Measurements from ENCODE around the gene DCDC1.
"Not testable (repeated sequence)": the region's sequence is repeated elsewhere in the genome, so short reads cannot be mapped to it uniquely, and the experiment has no call there.

DCDC1 gene

DNA sequence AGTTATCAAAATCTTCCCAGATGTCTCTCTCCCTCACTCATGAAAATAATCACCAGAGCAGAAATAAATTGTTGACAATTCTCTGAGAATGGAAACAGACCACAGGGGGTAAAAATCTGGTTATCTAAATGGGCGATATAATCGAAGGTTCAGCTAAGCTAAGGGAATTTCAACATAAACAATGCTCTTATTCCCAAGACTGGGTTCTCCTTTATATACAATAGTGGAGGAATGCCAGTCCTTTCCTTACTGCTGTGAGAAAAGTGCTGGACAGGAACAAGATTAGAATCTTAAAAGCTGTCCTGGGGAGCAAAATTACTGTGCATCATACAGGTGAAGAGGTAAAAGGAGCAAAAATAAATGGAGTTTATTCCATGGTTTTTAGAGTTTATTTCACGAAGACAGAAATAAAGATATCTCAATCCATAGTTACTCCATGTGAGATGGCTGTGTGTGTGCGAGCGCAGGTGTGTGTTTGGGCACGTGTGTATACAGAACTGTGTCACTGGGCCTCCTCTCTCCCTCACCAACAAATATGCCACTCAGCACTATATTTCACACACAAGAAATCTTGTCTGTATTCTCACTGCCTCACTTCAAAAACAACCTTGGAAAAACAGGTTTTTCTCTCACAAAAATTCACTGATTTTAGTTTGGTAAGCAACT lies 385.6 kb downstream of the DCDC1 start:
- no peak for DNase-seq

DNA sequence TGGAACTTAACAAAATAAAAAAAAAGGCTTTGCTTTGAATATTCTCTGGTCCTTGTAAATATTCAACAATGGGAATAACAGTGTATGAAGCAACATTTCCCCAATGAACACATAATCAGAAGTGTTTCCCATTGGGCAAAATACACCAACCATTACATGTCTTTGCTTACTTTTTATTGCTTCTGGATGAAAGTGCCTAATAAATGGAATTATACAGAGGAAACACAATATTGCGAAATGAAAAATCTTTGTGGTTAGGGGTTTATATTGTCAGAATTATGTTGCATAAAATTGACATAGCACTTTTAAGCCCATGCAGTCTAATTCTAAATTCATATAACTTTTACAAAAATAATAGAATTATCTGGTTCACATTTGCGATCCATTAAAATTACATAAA lies 386.4 kb downstream of the DCDC1 start:
- DNase-seq: no peak

DNA sequence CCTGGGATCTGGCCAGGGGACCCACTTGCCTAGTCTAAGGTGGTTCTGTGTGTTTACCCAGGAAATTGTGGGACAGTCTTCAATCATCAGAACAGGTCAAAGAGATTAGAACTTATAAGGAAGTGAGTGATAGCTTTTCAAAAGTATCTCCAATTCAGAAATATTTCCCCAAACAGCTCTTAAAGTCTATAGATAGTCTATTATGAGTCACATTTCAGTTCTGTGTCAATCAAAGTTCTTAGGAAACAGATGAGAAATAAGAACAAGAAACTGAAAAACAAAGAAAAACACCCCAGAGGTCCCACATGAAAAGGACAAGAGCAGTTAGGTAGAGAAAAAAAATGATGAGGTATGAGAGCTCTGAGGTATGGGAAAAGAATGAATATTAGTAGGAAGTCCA lies 402.0 kb downstream of the DCDC1 start:
- DNase-seq: no peak

DNA sequence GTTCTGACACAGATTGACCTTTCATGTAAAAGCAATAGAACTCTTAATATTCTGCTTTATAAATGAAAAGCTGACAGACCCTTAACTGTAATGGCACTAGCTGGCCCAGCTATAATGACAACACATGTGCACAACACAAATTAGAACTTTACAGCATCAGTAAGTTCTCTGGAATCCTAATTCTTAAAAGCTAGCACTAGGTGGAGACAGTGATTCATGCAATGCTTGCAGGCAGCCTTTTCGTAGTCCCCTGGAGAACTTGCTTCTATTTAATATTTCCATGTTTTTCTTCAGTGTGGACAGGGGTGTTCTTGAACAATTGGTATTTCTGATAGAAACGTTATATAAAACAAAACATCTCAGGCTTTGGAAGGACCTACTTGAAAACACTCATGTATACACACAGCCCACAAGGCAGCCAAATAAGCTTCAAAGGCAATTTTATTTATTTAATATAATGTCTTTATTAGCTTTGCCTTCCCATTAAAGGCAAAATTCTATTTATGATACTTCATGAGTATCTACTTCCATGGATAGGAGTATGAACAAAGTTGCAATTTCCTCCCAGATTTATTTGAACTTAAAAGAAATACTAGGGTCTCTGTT lies 409.0 kb downstream of the DCDC1 start:
- peak; percentile 57 to 75 for DNase-seq

DNA sequence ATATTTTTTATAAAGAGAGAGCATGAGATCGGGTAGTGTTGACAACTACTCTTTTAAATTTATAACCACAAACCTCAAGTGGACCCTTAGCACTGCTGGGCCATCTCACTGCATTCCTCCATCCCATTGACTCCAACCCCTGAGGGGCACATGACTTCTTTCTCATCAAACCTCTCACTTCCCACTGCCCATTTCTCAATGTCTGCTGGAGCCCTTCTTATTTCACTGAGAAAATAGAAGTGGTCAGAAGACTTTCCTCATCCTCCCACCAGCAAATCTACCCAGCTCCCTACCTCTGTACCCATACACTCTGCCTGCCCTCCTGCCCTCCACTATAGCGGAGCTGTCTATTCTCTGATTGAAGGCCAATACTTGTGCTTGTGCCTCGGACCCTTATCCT lies 412.8 kb downstream of the DCDC1 start:
- DNase-seq: no peak

DNA sequence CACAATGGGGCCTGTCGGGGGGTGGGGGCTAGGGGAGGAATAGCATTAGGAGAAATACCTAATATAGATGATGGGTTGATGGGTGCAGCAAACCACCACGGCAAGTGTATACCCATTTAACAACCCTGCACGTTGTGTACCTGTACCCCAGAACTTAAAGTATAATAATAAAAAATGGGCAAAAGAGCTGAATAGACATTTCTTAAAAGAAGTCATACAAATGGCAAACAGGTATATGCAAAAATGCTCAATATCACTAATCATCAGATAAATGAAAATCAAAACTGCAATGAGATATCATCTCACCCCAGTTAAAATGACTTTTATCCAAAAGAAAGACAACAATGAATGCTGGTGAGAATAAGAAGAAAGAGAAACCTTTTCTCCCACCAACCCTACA lies 419.7 kb downstream of the DCDC1 start:
- no peak for DNase-seq

DNA sequence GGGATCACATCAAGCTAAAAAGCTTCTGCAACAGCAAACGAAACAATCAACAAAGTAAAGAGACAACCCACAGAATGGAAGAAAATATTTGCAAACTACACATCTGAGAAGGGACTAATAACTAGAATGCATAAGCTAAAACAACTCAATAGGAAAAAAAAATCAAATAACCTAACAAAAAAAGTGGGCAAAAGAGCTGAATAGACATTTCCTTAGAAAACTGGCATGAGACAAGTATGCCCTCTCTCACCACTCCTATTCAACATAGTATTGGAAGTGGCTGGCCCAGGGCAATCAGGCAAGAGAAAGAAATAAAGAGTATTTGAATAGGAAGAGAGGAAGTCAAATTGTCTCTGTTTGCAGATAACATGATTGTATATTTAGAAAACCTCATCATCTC lies 421.8 kb downstream of the DCDC1 start:
- DNase-seq: not testable (repeated sequence)

DNA sequence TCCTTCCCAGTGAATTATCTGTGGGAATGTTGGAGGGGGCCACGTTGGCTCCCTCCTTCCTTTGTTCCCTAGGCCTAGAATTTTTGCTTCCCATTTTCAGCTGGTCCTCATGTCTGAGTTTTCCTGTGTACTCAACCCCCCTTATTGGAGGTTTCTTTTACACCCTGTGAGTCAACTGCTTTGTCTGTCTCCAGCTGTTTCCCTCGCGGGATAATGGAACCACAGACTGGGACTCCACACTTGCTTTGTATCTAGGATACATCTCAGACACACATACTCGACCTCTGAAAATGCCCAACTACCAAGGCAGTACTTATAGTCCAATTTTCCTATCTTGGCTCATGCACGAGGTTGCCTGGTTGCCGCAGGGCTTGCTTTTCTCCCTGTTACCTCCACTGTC lies 430.7 kb downstream of the DCDC1 start:
- peak in 1 of 2 experiments; percentile 5 for DNase-seq

- DNase-seq: peak; percentile 13 to 20
These were observed 431.4 kb downstream of the DCDC1 start for GRCh38 chr11:30938171-30938570.

DNA sequence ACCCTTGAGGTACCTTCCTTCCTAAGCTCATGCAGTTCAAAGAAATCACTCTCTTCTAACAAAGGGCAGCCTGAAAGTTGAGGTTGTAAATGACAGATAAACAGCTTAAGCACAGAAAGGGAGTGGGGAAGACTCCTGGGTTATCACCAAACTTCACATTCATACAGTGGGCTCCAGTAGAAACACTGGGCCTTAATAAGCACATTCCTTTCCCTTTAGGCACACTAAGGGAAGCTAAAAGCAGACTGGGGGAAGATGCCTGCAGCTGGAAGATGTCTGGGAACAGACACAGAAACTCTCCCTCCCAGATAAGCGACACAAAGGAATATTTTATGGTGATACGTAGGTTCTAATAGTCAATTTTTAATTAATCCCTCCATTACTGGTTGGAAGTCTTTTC lies 433.0 kb downstream of the DCDC1 start:
- DNase-seq: no peak

DNA sequence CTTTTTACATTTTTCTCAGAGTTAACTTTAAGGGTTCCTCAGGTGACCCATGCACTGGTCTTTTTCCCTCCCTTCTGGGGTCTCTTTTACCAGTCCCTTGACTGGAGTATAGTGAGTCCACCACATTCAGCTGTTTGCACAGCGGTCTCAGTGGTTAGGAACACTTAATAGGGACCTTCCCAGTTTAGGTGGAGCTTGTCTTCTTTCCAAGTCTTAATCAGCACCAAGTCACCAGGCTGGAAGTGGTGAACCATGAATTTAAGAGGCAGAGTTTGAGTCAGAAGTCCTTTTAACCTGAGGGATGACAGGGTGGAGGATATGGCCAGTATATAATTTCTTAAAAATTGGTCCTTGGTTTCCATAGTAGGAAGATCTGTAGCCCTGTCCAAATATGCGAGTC lies 433.7 kb downstream of the DCDC1 start:
- no peak for DNase-seq

- DNase-seq: no peak
These were observed 443.4 kb downstream of the DCDC1 start for GRCh38 chr11:30926130-30926529.

DNA sequence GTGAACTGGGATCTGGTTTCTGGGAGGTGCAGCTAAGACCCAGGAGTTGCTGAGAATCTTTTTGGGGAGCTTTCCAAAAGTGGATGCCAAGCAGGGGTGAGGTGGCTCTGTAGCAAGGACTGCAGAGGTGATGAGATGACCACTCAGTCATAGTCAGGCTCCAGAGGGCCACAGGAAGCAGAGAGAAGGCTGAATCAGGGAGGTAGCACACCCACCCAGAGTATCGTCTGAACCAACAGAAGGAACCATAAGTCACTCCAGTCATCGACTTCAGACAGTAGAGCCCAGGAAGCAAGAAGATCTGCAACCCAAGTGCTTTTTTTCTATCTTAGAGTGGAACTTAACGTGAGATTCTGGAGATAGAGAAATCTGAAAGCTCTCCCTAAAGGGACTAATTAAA lies 447.7 kb downstream of the DCDC1 start:
- no peak for DNase-seq

GRCh38 chr11:30919389-30920152 lies 450.0 kb downstream of the DCDC1 start:
- DNase-seq: peak; percentile 5 to 11

DNA sequence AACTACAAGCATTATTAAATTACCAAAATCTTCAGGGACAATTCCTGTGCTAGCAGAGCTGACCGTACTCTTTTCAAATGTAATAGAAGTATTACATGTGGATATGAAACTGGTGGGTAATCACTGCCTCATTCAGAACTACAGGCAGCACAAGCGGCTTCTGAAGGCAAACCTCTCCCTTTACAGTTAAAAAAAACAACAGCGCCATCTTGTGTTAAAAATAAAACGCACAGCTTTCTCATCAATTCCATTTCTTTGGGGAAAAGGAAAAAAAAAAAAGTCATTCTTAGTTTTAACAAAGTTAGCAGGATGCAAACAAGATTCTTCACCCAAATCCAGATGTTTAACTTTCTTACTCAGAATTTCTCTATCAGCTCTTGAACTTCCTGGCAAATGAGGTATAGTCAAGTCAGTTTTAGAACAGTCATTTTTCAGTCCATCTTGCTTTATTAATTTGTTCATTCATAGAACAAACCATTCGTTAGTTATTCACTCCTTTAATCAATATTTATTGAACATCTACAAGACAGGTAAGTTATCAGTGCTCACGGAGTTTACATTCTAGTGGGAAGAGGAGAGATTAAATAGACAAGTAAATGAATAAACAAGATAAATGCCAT lies 451.6 kb downstream of the DCDC1 start:
- DNase-seq: peak; percentile 59 to 87

GRCh38 chr11:30917266-30917665 lies 452.3 kb downstream of the DCDC1 start:
- no peak for DNase-seq

DNA sequence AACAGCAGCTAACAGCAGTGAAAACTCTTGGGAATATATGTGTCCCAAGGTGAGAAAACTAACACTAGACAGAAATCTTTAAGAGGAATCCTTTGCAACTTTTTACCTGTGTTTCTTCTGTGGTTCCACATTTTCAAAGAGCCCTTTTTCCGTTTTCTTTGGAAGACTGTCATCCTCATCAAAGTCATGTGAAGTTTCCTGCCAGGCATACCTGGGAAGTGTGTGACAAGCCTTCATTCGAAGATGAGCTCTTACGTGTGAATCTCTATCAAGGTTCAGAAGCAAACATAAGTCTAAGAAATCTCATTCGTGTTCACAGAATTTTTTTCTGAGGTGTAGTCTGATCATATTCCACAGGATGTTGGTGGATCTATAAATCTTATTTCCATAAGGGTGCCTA lies 452.8 kb downstream of the DCDC1 start:
- DNase-seq: no peak

GRCh38 chr11:30914143-30914762 lies 455.3 kb downstream of the DCDC1 start:
- peak; percentile 41 to 57 for DNase-seq

DNA sequence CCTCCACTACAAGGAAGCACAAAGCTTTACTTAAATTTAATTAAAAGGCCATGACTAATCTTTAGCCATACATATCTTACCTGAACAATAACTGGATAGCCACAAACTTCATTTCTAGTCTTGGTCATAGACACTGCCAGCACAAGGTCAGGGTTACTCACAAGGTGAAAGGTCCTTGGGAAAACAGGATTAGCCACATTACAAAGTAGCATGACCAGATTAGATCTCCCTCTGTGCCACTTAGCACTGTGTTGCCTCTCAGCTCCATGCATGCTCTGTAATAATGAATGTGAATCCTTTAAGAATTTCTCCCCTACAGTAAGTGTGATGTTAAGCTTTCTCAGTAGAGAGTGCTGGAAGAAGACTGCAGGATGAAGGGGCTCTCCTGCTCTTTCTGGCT lies 458.3 kb downstream of the DCDC1 start:
- DNase-seq: no peak

- no peak for DNase-seq
These were observed 460.7 kb downstream of the DCDC1 start for GRCh38 chr11:30908857-30909256.

- no peak for DNase-seq
These were observed 461.3 kb downstream of the DCDC1 start for GRCh38 chr11:30908272-30908671.

DNA sequence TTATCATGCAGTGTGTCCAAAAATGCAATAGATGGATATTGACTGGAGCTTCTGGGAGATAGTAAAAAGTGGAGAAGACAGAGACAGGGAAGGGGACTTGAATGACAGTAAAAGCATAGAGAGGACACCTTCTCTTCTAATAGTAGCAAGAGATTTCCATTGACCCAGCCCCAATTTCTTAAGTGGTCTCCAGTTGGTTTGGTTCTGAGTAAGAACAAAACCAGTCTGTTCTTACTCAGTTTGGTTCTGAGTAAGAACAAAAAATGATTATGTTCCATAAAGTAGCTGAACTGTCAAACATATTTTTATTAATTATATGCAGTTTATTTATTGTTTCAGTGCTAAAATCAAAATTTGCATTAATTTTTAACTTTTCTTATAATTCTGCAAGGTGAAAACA lies 466.6 kb downstream of the DCDC1 start:
- DNase-seq: no peak

DNA sequence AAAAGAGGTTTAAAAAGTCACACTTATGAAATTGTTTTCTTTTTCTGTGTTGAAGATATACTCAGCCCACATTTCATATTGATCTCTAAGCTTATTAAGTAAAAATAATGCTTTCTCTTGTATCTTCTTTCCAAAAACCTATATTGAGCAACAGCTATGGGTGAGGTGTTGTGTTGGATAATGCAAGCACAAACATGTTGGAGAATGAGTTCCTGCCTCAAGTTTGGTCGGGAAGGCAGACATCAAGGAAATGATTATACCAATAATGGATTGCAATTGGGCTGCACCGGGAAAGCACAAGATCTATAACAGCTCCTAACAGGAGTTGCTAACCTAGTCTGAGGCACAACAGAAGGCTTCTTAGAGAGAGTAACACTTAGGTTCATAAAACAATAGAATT lies 474.5 kb downstream of the DCDC1 start:
- no peak for DNase-seq
